Neural cell (in vitro differentiated cells): ENCODE data around the gene UBALD1. TPM values are rescaled to one million over a fixed set of nuclear protein-coding genes. Genes with fewer than 3 reads are reported as not detected.

ENCODE experiments used
- H2AFZ ChIP-seq: fragments of 200-600, 300-800 bp; sonication (generic), shearing (Covaris generic); 2 replicates; pipeline ENCODE4 v1.6.0; 2014; ENCODE audit warnings: low read depth, mild to moderate bottlenecking, antibody characterized with exemption, low read length, moderate library complexity
- H3F3A ChIP-seq: fragments of 200-600 bp; shearing (Covaris generic); 2 replicates; pipeline ENCODE4 v1.6.1; 2016; ENCODE audit warnings: mild to moderate bottlenecking, moderate library complexity, mixed read lengths, antibody characterized with exemption, low read length; ENCODE audit not compliant: insufficient read depth, poor library complexity, severe bottlenecking
- H3K27ac ChIP-seq: fragments of 200-600, 300-800 bp; sonication (generic), shearing (Covaris generic); 2 replicates; pipeline ENCODE4 v1.5.1; 2014; ENCODE audit warnings: mild to moderate bottlenecking, low read length, moderate library complexity
- H3K27me3 ChIP-seq: fragments of 300-800, 200-600 bp; sonication (generic), shearing (Covaris generic); 2 replicates; pipeline ENCODE4 v1.6.0; 2014; ENCODE audit warnings: mild to moderate bottlenecking, low read depth, low read length, moderate library complexity; ENCODE audit not compliant: insufficient read depth
- H3K36me3 ChIP-seq: fragments of 300-800, 200-600 bp; sonication (generic), shearing (Covaris generic); 2 replicates; pipeline ENCODE4 v1.5.1; 2014; ENCODE audit warnings: mild to moderate bottlenecking, antibody characterized with exemption, low read length, moderate library complexity; ENCODE audit not compliant: insufficient read depth
- H3K4me2 ChIP-seq: fragments of 300-800, 200-600 bp; sonication (generic), shearing (Covaris generic); 2 replicates; pipeline ENCODE4 v1.6.0; 2014; ENCODE audit warnings: mild to moderate bottlenecking, low read length
- H3K4me3 ChIP-seq: fragments of 300-800, 200-600 bp; sonication (generic), shearing (Covaris generic); 2 replicates; pipeline ENCODE4 v1.5.1; 2014; ENCODE audit warnings: mild to moderate bottlenecking, low read length, moderate library complexity
- H3K79me2 ChIP-seq: fragments of 200-600 bp; shearing (Covaris generic); replicated peaks from 2 replicates; pipeline ENCODE4 v1.6.0; 2014; ENCODE audit warnings: mild to moderate bottlenecking, low read length, moderate library complexity; ENCODE audit not compliant: insufficient read depth
- H3K9ac ChIP-seq: fragments of 300-800, 200-600 bp; sonication (generic), shearing (Covaris generic); 2 replicates; pipeline ENCODE4 v1.6.1; 2016; ENCODE audit warnings: mild to moderate bottlenecking, low read length, mixed read lengths
- H3K9me2 ChIP-seq: fragments of 200-600 bp; shearing (Covaris generic); 2 replicates; pipeline ENCODE4 v1.6.1; 2016; ENCODE audit warnings: mild to moderate bottlenecking, low read length, mixed read lengths; ENCODE audit not compliant: insufficient read depth
- H3K9me3 ChIP-seq: fragments of 200-600, 300-800 bp; sonication (generic), shearing (Covaris generic); 2 replicates; pipeline ENCODE4 v1.6.1; 2016; ENCODE audit warnings: mild to moderate bottlenecking, mixed run types, low read length, moderate library complexity, mixed read lengths
- H4K20me1 ChIP-seq: fragments of 200-600 bp; shearing (Covaris generic); 2 replicates; pipeline ENCODE4 v1.6.1; 2016; ENCODE audit warnings: mild to moderate bottlenecking, mixed run types; ENCODE audit not compliant: insufficient read depth
- EP300 ChIP-seq: fragments of 450-650 bp; conservative IDR thresholded peaks from 2 replicates; pipeline ENCODE4 v1.6.1; 2014; ENCODE audit warnings: antibody characterized with exemption, mild to moderate bottlenecking, moderate library complexity; ENCODE audit not compliant: poor library complexity, severe bottlenecking
- EZH2 ChIP-seq: fragments of 200-600, 300-800 bp; shearing (Covaris generic), sonication (generic); IDR thresholded peaks from 2 replicates; pipeline ENCODE4 v1.6.1; 2014; ENCODE audit warnings: antibody characterized with exemption, low read length, borderline replicate concordance, mild to moderate bottlenecking; ENCODE audit not compliant: insufficient read depth, poor library complexity, severe bottlenecking
- MXI1 ChIP-seq: fragments of 450-650 bp; conservative IDR thresholded peaks from 2 replicates; pipeline ENCODE4 v1.6.1; 2014; ENCODE audit warnings: antibody characterized with exemption, mild to moderate bottlenecking; ENCODE audit not compliant: poor library complexity, severe bottlenecking
- POLR2AphosphoS5 ChIP-seq: IDR thresholded peaks from 2 replicates; pipeline ENCODE4 v1.6.1; 2012
- RAD21 ChIP-seq: fragments of 450-650 bp; conservative IDR thresholded peaks from 2 replicates; pipeline ENCODE4 v1.6.1; 2014; ENCODE audit warnings: antibody characterized with exemption, mild to moderate bottlenecking, moderate library complexity
- REST ChIP-seq: IDR thresholded peaks from 2 replicates; pipeline ENCODE4 v1.6.1; 2012; ENCODE audit warnings: borderline replicate concordance
- SMC3 ChIP-seq: fragments of 450-650 bp; conservative IDR thresholded peaks from 2 replicates; pipeline ENCODE4 v1.6.1; 2014; ENCODE audit warnings: antibody characterized with exemption, mild to moderate bottlenecking, moderate library complexity; ENCODE audit not compliant: poor library complexity
- TAF1 ChIP-seq: IDR thresholded peaks from 2 replicates; pipeline ENCODE4 v1.6.1; 2012; ENCODE audit warnings: low read depth
- polyA plus RNA-seq: library from polyadenylated mRNA; depleted of rRNA; stranded (reverse); fragments of >200 nt; gene quantifications from 2 replicates; pipeline ENCODE4 v1.2.3, GENCODE V29; 2014
- small RNA-seq, 3 experiments: library from RNA; depleted of rRNA; stranded (forward); fragments of <200 nt; gene quantifications; one replicate each; pipeline ENCODE3, GENCODE V24; 2012
- TF ChIP-seq, protein P1 (sequence below): fragments of 450-650 bp; IDR thresholded peaks from 2 replicates; pipeline ENCODE4 v1.5.1; 2014; ENCODE audit warnings: antibody characterized with exemption, mild to moderate bottlenecking, moderate library complexity; ENCODE audit not compliant: poor library complexity, severe bottlenecking

Gene UBALD1
- polyA plus RNA-seq, 1 donor from 2014 or later, result 3.3 TPM

- Histone ChIP-seq H3K9me2 (no peaks in the 10 kb centered on the region), H4K20me1 (no peaks in the 10 kb centered on the region), H3K9ac (no peak overlapping the region), H3K27ac (no peak overlapping the region), H3K9me3 (no peaks in the 10 kb centered on the region), H2AFZ (no peak overlapping the region), H3K36me3 (no peaks in the 10 kb centered on the region), H3K27me3 (no peaks in the 10 kb centered on the region), H3K79me2 (no peaks in the 10 kb centered on the region), H3K4me2 (no peak overlapping the region), H3F3A (no peaks in the 10 kb centered on the region), H3K4me3 (no peak overlapping the region)
- no peak for TF ChIP-seq POLR2AphosphoS5
- TF ChIP-seq TAF1, result no peak
- no peak for TF ChIP-seq EZH2
- TF ChIP-seq RAD21, result no peak
- TF ChIP-seq SMC3, result no peak
- no peak for TF ChIP-seq MXI1
- TF ChIP-seq EP300, result no peak
- TF ChIP-seq, protein P1, sequence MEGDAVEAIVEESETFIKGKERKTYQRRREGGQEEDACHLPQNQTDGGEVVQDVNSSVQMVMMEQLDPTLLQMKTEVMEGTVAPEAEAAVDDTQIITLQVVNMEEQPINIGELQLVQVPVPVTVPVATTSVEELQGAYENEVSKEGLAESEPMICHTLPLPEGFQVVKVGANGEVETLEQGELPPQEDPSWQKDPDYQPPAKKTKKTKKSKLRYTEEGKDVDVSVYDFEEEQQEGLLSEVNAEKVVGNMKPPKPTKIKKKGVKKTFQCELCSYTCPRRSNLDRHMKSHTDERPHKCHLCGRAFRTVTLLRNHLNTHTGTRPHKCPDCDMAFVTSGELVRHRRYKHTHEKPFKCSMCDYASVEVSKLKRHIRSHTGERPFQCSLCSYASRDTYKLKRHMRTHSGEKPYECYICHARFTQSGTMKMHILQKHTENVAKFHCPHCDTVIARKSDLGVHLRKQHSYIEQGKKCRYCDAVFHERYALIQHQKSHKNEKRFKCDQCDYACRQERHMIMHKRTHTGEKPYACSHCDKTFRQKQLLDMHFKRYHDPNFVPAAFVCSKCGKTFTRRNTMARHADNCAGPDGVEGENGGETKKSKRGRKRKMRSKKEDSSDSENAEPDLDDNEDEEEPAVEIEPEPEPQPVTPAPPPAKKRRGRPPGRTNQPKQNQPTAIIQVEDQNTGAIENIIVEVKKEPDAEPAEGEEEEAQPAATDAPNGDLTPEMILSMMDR, result no peak
- TF ChIP-seq REST, result no peak
Measured at GRCh38 chr16:4561596-4561995, 53.1 kb downstream of the UBALD1 start.

Small RNA genes lying within 50 kb of the gene (small RNA-seq; reads per million reads assigned to genes)
- 0 reads per million in 3 experiments for gene RN7SL850P

Other genes starting within 250 kb of the UBALD1 start
- 0.32 and 0.57 TPM in 2 replicates for gene VASN, start 243.0 kb downstream of the UBALD1 start, polyA plus RNA-seq
- 57.6 and 65.3 TPM in 2 replicates for gene CORO7, start 198.3 kb downstream of the UBALD1 start, polyA plus RNA-seq
- gene DNAJA3, start 189.0 kb downstream of the UBALD1 start, polyA plus RNA-seq, result 44.8 and 60.0 TPM in 2 replicates
- 6.3 and 10.0 TPM in 2 replicates for gene NMRAL1, start 140.3 kb downstream of the UBALD1 start, polyA plus RNA-seq
- 62.9 and 79.4 TPM in 2 replicates for gene HMOX2, start 138.5 kb downstream of the UBALD1 start, polyA plus RNA-seq
- gene CDIP1, start 76.1 kb downstream of the UBALD1 start, polyA plus RNA-seq, result 16.4 and 18.8 TPM in 2 replicates
- 0.21 and 0.26 TPM in 2 replicates for gene C16orf96, start 58.5 kb downstream of the UBALD1 start, polyA plus RNA-seq
- 35.9 and 47.0 TPM in 2 replicates for gene MGRN1, start 9.9 kb upstream of the UBALD1 start, polyA plus RNA-seq
- gene NUDT16L1, start 78.7 kb upstream of the UBALD1 start, polyA plus RNA-seq, result 125 and 153 TPM in 2 replicates
- 53.9 and 65.2 TPM in 2 replicates for gene ANKS3, start 119.4 kb upstream of the UBALD1 start, polyA plus RNA-seq
- 3.4 and 6.2 TPM in 2 replicates for gene DNAAF8, start 119.6 kb upstream of the UBALD1 start, polyA plus RNA-seq
- gene ZNF500, start 152.3 kb upstream of the UBALD1 start, polyA plus RNA-seq, result 16.0 and 29.0 TPM in 2 replicates
- 1.8 and 4.7 TPM in 2 replicates for gene SEPTIN12, start 173.5 kb upstream of the UBALD1 start, polyA plus RNA-seq
- gene SMIM22, start 180.5 kb upstream of the UBALD1 start, polyA plus RNA-seq, result not detected in 2 replicates
- gene ROGDI, start 187.7 kb upstream of the UBALD1 start, polyA plus RNA-seq, result 203 and 241 TPM in 2 replicates
- 78.6 and 87.6 TPM in 2 replicates for gene GLYR1, start 232.4 kb upstream of the UBALD1 start, polyA plus RNA-seq
- 17.1 and 18.5 TPM in 2 replicates for gene UBN1, start 232.6 kb upstream of the UBALD1 start, polyA plus RNA-seq